GM21447 (cell line): Measurements from ENCODE around the gene IL1F10.

Experiments
- ATAC-seq: cut with Tn5 transposase; IDR thresholded peaks from one replicate; pipeline ENCODE4 v1.9.1; 2021; ENCODE audit not compliant: unreplicated experiment

Gene IL1F10

DNA sequence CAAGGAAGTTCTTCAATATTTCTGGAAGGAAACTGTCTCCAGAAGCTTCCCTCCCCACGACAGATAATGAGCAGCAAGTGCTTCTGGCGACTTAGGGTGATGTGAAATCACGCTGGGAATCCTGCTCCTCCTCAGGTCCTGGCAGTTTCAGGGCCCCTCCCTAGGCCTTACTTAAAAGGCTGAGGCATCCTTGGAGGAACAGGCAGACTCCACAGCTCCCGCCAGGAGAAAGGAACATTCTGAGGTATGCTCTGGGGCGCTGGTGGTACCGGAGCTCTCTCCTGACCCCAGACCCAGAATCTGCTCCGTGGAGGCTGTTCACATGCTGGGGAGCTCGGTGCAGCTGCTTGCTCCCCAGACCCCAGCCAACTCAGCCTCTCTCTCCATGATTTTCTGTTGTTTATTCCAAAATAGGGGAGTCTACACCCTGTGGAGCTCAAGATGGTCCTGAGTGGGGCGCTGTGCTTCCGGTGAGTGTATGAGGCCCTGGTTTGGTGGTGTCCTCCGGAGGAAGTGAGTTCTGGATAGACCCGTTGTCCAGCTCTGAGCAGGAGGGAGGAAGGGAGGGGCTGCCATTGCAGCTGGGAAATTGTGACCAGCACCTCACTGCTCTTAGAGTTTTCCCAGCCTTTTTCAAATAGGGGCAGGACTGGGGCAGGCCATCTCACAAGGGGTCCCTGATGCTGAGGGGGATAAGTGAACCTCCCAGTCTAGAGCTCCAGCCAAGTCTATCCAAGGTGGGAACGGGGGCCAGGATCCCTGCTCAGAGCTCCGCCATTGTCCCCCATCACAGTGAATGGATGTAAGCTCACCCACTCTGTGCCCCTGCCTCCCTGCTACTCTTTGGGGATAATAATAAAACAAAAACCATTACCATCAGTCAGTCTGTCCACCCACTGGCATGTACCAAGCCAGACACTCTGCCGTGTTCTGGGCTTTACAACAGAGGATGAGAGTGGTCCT is 8.5 kb upstream of the IL1F10 start, which contains the start of gene IL36RN:
Gene IL36RN (plus strand): TSS at position 201 of the 963 bp plus-strand sequence. CDS start 241 bp downstream, at position 442.
- no peak for ATAC-seq

DNA sequence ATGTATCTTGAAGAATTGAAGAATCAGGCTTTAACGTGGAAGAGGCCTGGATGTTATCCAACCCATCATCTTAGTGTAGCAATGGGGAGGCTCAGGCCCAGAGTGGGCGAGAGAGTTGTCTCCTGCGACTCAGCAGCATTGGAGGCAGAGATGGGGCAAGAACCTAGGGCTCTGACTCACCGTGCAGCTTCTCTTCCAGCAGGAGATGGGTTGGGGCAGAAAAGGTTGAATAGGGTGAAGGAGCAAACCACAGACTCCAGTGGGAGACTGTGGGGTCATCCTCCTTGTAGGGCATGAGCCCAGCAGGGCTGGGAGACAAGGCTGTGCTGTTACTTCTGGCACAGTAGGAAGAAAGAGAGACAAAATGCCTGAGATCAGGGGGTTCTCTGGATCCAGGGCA is 7.4 kb upstream of the IL1F10 start:
- ATAC-seq: no peak

GRCh38 chr2:113060796-113061195 is 7.0 kb upstream of the IL1F10 start:
- no peak for ATAC-seq

- ATAC-seq: no peak
These were observed 6.5 kb upstream of the IL1F10 start for GRCh38 chr2:113061241-113061640.

GRCh38 chr2:113061896-113062770 is 5.6 kb upstream of the IL1F10 start:
- no peak for ATAC-seq

- ATAC-seq: no peak
These were observed 3.5 kb upstream of the IL1F10 start for GRCh38 chr2:113064281-113064680.

- no peak for ATAC-seq
These were observed 2.9 kb upstream of the IL1F10 start for GRCh38 chr2:113064898-113065297.

DNA sequence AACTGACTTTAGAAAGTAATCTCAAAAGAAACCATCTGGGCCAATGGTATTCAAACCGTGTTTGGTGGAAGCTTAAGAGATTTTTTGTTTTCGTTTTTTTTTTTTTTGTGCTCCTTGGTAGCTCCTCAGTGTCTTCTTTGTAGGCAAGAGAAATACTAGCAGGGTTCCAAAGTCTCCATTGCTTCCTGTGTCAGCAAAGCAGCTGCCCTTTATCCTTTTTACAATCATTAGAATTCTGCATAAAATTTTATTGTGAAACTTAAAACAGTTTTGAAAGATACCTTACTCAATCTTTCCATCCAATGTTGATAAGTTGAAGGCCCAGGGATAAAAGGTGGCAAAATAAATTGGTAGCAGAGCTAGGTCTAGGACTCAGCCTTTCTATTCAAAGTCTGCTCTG is 479 bp downstream of the IL1F10 start:
- no peak for ATAC-seq

GRCh38 chr2:113068706-113069485 is 1.1 kb downstream of the IL1F10 start:
- ATAC-seq: no peak

DNA sequence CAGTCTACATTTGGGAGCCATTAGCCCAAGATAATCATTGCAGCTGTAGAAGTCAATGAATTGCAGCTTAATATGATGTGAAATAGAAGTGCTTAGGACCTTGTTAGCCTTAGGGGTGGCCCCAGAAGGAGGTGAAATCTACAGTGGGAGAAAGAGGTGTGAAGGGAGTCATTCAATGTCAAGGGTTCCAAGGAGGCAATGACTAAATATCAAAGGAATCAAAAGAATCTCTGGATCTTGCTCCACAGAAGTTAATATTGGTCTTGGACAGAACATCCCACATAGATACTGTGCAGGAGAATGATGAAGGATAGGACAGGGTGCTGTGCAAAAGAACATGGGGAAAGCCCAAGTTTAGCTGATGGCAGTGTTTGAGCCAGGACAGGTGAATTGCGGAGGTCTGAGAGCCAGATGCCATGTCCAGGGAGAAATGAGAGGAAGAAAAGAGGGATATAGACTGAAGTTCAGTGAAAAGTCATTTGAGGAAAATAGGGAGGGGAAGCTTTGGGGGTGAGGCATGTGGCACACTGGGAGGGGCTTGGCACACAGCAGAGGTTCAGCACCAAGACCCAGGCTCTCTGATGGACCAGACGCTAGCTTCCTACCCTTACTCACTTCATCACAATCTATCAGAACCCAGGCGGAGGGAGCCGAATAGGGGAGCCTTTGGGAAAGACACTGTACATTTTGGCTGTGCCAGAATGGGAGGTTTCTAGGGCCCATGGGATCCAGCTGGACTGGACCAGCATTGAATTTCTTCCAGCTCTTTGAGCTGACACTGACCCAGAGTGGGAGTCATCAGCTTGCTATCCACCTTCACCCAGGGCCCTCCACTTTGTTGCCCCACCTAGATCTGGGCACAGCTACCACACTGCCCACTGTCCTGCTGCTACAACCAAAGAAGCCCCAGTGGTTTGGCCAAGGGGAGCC is 2.2 kb downstream of the IL1F10 start:
- no peak for ATAC-seq

DNA sequence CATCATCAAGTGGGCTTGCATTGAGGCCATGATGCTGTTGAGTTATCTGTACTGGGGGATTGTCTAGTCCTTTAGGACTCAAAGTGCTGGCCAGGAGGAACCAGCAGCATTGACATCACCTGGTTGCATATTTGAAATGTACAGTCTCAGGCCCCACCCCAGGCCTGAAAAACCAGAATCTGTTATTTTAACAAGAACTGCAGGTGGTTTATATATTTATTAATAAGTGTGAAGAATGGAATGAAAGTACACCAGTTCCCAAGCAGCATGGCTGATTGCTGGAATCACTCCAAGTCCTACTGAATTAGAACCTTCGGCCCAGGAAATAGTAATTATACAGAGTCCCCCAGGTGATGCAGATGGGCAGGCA is 2.8 kb downstream of the IL1F10 start:
- ATAC-seq: no peak

- ATAC-seq: no peak
These were observed 4.8 kb downstream of the IL1F10 start for GRCh38 chr2:113072584-113072983.

DNA sequence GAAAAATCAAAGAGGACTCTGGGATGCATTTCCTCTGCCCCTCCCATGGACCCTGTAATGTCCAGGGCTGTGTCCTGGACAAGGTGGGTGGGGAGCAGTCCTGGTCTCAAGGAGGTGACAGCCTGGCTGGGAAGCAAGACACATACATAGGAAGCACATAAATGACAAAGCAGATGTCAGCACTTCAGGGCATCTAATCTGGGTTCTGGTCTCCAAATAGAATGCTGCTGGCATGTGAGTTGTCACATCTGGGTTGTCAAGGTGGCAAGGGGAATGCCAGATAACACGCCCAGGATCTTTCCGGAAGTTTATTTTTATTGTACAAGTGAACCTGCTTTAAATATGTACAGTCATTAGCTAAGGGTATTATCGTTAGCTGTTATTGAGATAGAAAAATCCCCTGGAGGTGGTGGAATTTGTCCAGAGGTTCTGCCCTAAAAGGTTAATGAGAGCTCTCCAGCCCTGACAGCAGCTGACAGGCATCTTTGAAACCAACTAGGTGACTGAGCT is 5.6 kb downstream of the IL1F10 start:
- ATAC-seq: no peak

GRCh38 chr2:113075030-113075429 is 7.3 kb downstream of the IL1F10 start:
- no peak for ATAC-seq

DNA sequence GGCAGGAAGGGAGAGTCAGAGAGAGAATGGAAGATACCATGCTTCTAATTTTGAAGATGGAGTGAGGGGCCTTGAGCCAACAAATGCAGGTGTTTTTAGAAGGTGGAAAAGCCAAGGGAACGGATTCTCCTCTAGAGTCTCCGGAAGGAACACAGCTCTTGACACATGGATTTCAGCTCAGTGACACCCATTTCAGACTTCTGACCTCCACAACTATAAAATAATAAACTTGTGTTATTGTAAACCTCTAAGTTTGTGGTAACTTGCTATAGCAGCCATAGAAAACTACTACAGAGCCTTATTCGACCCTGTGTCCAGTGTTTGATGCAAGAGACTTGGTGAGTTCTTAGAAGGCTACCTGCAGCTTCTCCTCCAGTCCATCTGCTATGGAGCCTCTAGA is 7.8 kb downstream of the IL1F10 start:
- no peak for ATAC-seq

- no peak for ATAC-seq
These were observed 9.3 kb downstream of the IL1F10 start for GRCh38 chr2:113076954-113077669.

DNA sequence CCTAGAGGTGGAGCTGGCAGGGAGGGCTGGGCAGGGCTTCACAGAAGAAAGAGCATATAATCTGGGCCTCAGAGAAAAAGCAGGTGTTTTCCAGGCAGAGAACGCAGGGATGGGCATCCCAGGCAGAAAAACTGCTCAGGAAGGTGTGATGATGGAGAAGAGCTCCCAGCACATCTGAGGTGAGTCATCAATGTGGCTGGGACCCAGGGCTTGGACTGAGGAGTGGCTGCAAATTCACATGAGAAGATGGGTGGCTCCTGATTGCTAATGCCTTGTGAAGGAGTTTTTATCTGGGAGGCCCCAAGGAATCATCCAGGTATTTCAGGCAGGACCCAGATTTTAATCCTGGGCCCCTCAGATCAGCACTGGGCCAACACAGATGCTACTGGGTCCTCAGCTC is 10.2 kb downstream of the IL1F10 start:
- no peak for ATAC-seq

DNA sequence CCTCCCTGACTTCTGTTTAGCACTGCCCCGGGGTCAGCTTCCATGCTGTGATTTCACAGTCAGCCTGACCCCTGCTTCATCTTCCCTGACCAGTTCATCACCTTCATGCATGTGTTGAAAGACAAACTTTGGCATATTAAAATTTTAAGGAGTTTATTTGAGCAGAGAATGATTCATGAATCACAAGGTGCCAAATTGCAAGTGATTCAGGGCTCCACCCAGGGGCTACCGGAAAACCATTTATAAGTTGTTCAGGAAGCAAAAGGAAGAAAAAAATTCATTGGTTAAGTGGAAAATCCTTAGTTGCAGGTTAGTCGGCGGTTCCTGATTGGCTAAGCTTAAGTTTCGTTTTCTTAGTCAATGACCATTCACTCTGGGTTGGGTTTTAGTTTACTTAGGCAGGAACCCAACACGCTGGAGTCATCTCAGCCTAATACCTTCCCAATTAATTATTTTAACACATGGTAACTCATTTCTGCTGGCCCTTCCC is 10.6 kb downstream of the IL1F10 start:
- no peak for ATAC-seq

DNA sequence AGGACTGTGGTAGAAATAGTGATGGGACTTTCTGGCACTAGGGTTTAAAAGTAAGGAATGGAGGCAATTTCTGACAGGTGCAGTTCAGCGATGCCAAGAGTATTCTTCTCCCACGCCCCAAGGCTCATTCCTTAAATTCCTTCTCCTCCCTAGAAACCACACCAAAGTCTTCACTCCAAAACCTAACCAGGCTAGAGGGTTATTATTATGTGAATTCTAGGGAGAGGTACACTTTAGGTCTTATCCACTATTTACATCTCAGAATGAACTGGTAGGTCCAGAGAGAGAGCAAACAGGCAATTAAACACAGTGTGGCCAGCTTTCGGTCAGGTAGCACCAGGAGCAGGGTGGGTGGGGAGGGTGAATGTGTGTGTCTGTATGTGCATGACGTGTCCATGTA is 11.4 kb downstream of the IL1F10 start:
- no peak for ATAC-seq
